ENCODE measurements around the gene MIB2.

DNA sequence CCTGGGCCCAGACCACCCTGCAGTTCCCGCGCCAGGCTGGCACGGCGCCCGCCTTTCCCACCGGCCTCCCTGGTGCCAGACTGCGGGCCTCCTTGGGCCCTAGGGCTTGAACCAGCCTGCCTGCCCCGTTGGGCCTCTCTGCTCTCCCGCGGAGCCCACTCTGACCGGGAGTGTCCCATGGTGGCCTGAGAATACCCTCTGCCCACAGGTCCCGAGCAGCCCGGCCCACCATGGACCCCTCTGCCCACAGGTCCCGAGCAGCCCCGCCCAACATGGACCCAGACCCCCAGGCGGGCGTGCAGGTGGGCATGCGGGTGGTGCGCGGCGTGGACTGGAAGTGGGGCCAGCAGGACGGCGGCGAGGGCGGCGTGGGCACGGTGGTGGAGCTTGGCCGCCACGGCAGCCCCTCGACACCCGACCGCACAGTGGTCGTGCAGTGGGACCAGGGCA, 7.9 kb downstream of the MIB2 start:
- TF ChIP-seq POLR2A (IDR thresholded peaks at IDR 0.05; ENCODE audit: low read depth, low read length), result no peak
- TF ChIP-seq RAD21 (IDR thresholded peaks at IDR 0.05; ENCODE audit: low read length), result no peak
- TF ChIP-seq, protein P1, sequence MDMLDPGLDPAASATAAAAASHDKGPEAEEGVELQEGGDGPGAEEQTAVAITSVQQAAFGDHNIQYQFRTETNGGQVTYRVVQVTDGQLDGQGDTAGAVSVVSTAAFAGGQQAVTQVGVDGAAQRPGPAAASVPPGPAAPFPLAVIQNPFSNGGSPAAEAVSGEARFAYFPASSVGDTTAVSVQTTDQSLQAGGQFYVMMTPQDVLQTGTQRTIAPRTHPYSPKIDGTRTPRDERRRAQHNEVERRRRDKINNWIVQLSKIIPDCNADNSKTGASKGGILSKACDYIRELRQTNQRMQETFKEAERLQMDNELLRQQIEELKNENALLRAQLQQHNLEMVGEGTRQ (IDR thresholded peaks at IDR 0.05; ENCODE audit: low read depth, low read length), result no peak
- TF ChIP-seq, protein P2, sequence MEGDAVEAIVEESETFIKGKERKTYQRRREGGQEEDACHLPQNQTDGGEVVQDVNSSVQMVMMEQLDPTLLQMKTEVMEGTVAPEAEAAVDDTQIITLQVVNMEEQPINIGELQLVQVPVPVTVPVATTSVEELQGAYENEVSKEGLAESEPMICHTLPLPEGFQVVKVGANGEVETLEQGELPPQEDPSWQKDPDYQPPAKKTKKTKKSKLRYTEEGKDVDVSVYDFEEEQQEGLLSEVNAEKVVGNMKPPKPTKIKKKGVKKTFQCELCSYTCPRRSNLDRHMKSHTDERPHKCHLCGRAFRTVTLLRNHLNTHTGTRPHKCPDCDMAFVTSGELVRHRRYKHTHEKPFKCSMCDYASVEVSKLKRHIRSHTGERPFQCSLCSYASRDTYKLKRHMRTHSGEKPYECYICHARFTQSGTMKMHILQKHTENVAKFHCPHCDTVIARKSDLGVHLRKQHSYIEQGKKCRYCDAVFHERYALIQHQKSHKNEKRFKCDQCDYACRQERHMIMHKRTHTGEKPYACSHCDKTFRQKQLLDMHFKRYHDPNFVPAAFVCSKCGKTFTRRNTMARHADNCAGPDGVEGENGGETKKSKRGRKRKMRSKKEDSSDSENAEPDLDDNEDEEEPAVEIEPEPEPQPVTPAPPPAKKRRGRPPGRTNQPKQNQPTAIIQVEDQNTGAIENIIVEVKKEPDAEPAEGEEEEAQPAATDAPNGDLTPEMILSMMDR (conservative IDR thresholded peaks at IDR 0.05; ENCODE audit: low read depth, low read length), result no peak
